IMR-90 (cell line): ENCODE measurements around the gene CLDN10. TPM values are rescaled to one million over a fixed set of nuclear protein-coding genes. Genes with fewer than 3 reads are reported as not detected.

ENCODE experiments used
- ATAC-seq: fragments of 200-7000 bp; cut with Tn5 transposase; 2 replicates; pipeline ENCODE4 v1.9.1; 2020; ENCODE audit warnings: low read depth, mild to moderate bottlenecking, moderate library complexity
- BruUV-seq: library from RNA; stranded (reverse); fragments of 400-500 nt; replicated peaks from 2 replicates; lab custom pipeline; 2021; lab: Mats Ljungman, UMichigan
- CTCF ChIA-PET: fragments of 300-600 bp; formaldehyde crosslinking; extraction: SDS; loops from one replicate; lab custom pipeline; 2021; ENCODE audit warnings: antibody characterized with exemption; lab: Yijun Ruan, JAX
- POLR2A ChIA-PET: fragments of 300-600 bp; sonication (Branson Sonifier 250); formaldehyde crosslinking; loops from one replicate; lab custom pipeline; 2022; ENCODE audit warnings: antibody characterized with exemption; ENCODE audit not compliant: unreplicated experiment; lab: Charles Lee
- DNase-seq: peaks from one replicate; pipeline ENCODE4 v3.0.0; 2013
- H2AFZ ChIP-seq: replicated peaks from 2 replicates; pipeline ENCODE3; 2013; ENCODE audit warnings: low read length, mild to moderate bottlenecking; ENCODE audit not compliant: poor library complexity
- H2AK5ac ChIP-seq: 2 replicates; pipeline ENCODE4 v1.6.1; 2013; ENCODE audit warnings: low read depth, low read length, inconsistent platforms
- H2AK9ac ChIP-seq: replicated peaks from 2 replicates; pipeline ENCODE3; 2013; ENCODE audit warnings: mild to moderate bottlenecking, low read depth, low read length, moderate library complexity; ENCODE audit not compliant: poor library complexity
- H2BK120ac ChIP-seq: 2 replicates; pipeline ENCODE4 v1.6.1; 2013; ENCODE audit warnings: low read depth, low read length, inconsistent platforms
- H2BK15ac ChIP-seq: 3 replicates; pipeline ENCODE4 v1.6.1; 2013; ENCODE audit warnings: low read depth, low read length, inconsistent platforms
- H2BK20ac ChIP-seq: 2 replicates; pipeline ENCODE4 v1.6.1; 2013; ENCODE audit warnings: low read depth, mild to moderate bottlenecking, inconsistent platforms, low read length, moderate library complexity
- H2BK5ac ChIP-seq: 2 replicates; pipeline ENCODE4 v1.6.1; 2013; ENCODE audit warnings: mild to moderate bottlenecking, low read depth, low read length, inconsistent platforms; ENCODE audit not compliant: poor library complexity, severe bottlenecking
- H3K14ac ChIP-seq: replicated peaks from 2 replicates; pipeline ENCODE4 v1.6.1; 2013; ENCODE audit warnings: low read depth, low read length, inconsistent platforms
- H3K18ac ChIP-seq: 2 replicates; pipeline ENCODE4 v1.6.1; 2013; ENCODE audit warnings: low read depth, low read length, control low read depth
- H3K23ac ChIP-seq: 2 replicates; pipeline ENCODE4 v1.6.1; 2013; ENCODE audit warnings: low read depth, low read length, inconsistent platforms
- H3K27ac ChIP-seq: 2 replicates; pipeline ENCODE4 v1.5.1; 2013; ENCODE audit warnings: mild to moderate bottlenecking, control low read depth, low read length; ENCODE audit not compliant: insufficient read depth
- H3K27me3 ChIP-seq: 2 replicates; pipeline ENCODE4 v1.6.1; 2013; ENCODE audit warnings: low read length; ENCODE audit not compliant: control insufficient read depth, insufficient read depth
- H3K36me3 ChIP-seq: 2 replicates; pipeline ENCODE4 v1.6.1; 2013; ENCODE audit warnings: low read length, mixed read lengths; ENCODE audit not compliant: control insufficient read depth, insufficient read depth
- H3K4ac ChIP-seq: 2 replicates; pipeline ENCODE4 v1.6.1; 2013; ENCODE audit warnings: low read depth, low read length, inconsistent platforms
- H3K4me1 ChIP-seq: 2 replicates; pipeline ENCODE4 v1.6.1; 2013; ENCODE audit warnings: low read length, mixed read lengths; ENCODE audit not compliant: control insufficient read depth, insufficient read depth
- H3K4me2 ChIP-seq: 2 replicates; pipeline ENCODE4 v1.6.1; 2013; ENCODE audit warnings: low read depth, mild to moderate bottlenecking, control low read depth, low read length, moderate library complexity
- H3K4me3 ChIP-seq: 2 replicates; pipeline ENCODE4 v1.5.1; 2013; ENCODE audit warnings: low read depth, mild to moderate bottlenecking, control low read depth, low read length, moderate library complexity; ENCODE audit not compliant: insufficient read depth
- H3K56ac ChIP-seq: 2 replicates; pipeline ENCODE4 v1.6.1; 2013; ENCODE audit warnings: low read length, inconsistent platforms; ENCODE audit not compliant: insufficient read depth; ENCODE audit errors: extremely low read depth
- H3K79me1 ChIP-seq, 2 experiments: 2 replicates each; pipeline ENCODE4 v1.6.1; 2013; ENCODE audit warnings: low read length in 2 of 2, inconsistent platforms in 1 of 2, low read depth in 1 of 2
- H3K9ac ChIP-seq: 2 replicates; pipeline ENCODE4 v1.6.1; 2013; ENCODE audit warnings: low read depth, low read length, control low read depth
- H3K9me1 ChIP-seq: 2 replicates; pipeline ENCODE4 v1.6.1; 2013; ENCODE audit warnings: low read length, inconsistent platforms; ENCODE audit not compliant: insufficient read depth
- H3K9me3 ChIP-seq: 2 replicates; pipeline ENCODE4 v1.6.1; 2013; ENCODE audit warnings: low read length; ENCODE audit not compliant: control insufficient read depth, insufficient read depth
- H4K20me1 ChIP-seq: 2 replicates; pipeline ENCODE4 v1.6.1; 2013; ENCODE audit warnings: low read length, inconsistent platforms; ENCODE audit not compliant: insufficient read depth
- H4K5ac ChIP-seq: 2 replicates; pipeline ENCODE4 v1.6.1; 2013; ENCODE audit warnings: mild to moderate bottlenecking, low read depth, low read length, control low read depth
- H4K8ac ChIP-seq, 2 experiments: 2 replicates each; pipeline ENCODE4 v1.6.1; 2013; ENCODE audit warnings: low read depth in 2 of 2, low read length in 2 of 2, control low read depth in 1 of 2, inconsistent platforms in 1 of 2
- H4K91ac ChIP-seq: 2 replicates; pipeline ENCODE4 v1.6.1; 2013; ENCODE audit warnings: low read depth, low read length, inconsistent platforms; ENCODE audit not compliant: insufficient read depth
- BHLHE40 ChIP-seq: fragments of 150-350 bp; IDR thresholded peaks from 2 replicates; pipeline ENCODE4 v1.6.1; 2016; ENCODE audit warnings: mild to moderate bottlenecking, low read depth, low read length
- CEBPB ChIP-seq: IDR thresholded peaks from 2 replicates; pipeline ENCODE4 v1.6.1; 2012; ENCODE audit warnings: low read depth, low read length, improper control_type of control experiment
- CTCF ChIP-seq: conservative IDR thresholded peaks from 2 replicates; pipeline ENCODE4 v1.5.1; 2012; ENCODE audit warnings: mild to moderate bottlenecking, low read depth, low read length, improper control_type of control experiment
- ELK1 ChIP-seq: fragments of 150-350 bp; IDR thresholded peaks from 2 replicates; pipeline ENCODE4 v1.6.1; 2016; ENCODE audit warnings: low read depth, mild to moderate bottlenecking, low read length, moderate library complexity, borderline replicate concordance
- FOS ChIP-seq: fragments of 150-350 bp; IDR thresholded peaks from 2 replicates; pipeline ENCODE4 v1.6.1; 2016; ENCODE audit warnings: low read depth, low read length
- MAFK ChIP-seq: IDR thresholded peaks from 2 replicates; pipeline ENCODE4 v1.6.1; 2012; ENCODE audit warnings: low read depth, low read length, improper control_type of control experiment
- MAZ ChIP-seq: IDR thresholded peaks from 2 replicates; pipeline ENCODE4 v1.6.1; 2012; ENCODE audit warnings: low read depth, mild to moderate bottlenecking, low read length, improper control_type of control experiment, moderate library complexity, borderline replicate concordance
- MXI1 ChIP-seq: IDR thresholded peaks from 2 replicates; pipeline ENCODE4 v1.6.1; 2012; ENCODE audit warnings: low read depth, mild to moderate bottlenecking, low read length, moderate library complexity, borderline replicate concordance
- NFE2L2 ChIP-seq: fragments of 150-350 bp; IDR thresholded peaks from 2 replicates; pipeline ENCODE4 v1.6.1; 2016; ENCODE audit warnings: low read depth, mild to moderate bottlenecking, low read length
- POLR2A ChIP-seq: IDR thresholded peaks from 2 replicates; pipeline ENCODE4 v1.6.1; 2012; ENCODE audit warnings: mild to moderate bottlenecking, low read depth, low read length
- RAD21 ChIP-seq: IDR thresholded peaks from 2 replicates; pipeline ENCODE4 v1.6.1; 2012; ENCODE audit warnings: low read length, improper control_type of control experiment
- RFX5 ChIP-seq: IDR thresholded peaks from 2 replicates; pipeline ENCODE4 v1.8.0; 2012; ENCODE audit warnings: low read depth, mild to moderate bottlenecking, low read length, moderate library complexity
- SMC3 ChIP-seq: fragments of 150-350 bp; IDR thresholded peaks from 2 replicates; pipeline ENCODE4 v1.6.1; 2016; ENCODE audit warnings: low read depth, mild to moderate bottlenecking, antibody characterized with exemption, low read length, moderate library complexity
- WGBS, 2 experiments: methylation state at CpG; one replicate each; pipeline versions ENCODE4 v1.1.5 to v1.1.7; 2013; ENCODE audit warnings: missing lambda C conversion rate in 2 of 2; ENCODE audit not compliant: insufficient read length in 1 of 2; ENCODE audit errors: extremely low coverage in 2 of 2; 5-methylcytosine and 5-hydroxymethylcytosine counted together
- dilution Hi-C: fragments of 300-500 bp; cut with HindIII; formaldehyde crosslinking; loops from one replicate; pipeline ENCODE4 v1.14.3; 2018; ENCODE audit warnings: low sequenced_read_pairs; ENCODE audit not compliant: unreplicated experiment
- in situ Hi-C: fragments of 300-500 bp; cut with MboI; formaldehyde crosslinking; loops from 3 replicates; pipeline ENCODE4 v1.14.3; 2019; ENCODE audit warnings: low sequenced_read_pairs, inconsistent platforms, mixed read lengths
- intact Hi-C: fragments of 100-400 bp; cut with micrococcal nuclease; formaldehyde crosslinking; loops from 2 replicates; pipeline ENCODE4 v1.10.0; 2022
- polyA plus RNA-seq, 3 experiments: library from polyadenylated mRNA; depleted of rRNA; stranded (reverse); fragments of >200 nt; gene quantifications; 2 replicates each; pipeline ENCODE4 v1.2.3, GENCODE V29; 2012; ENCODE audit warnings: low replicate concordance in 1 of 3
- total RNA-seq: library from RNA; depleted of rRNA; stranded (reverse); fragments of >200 nt; gene quantifications from 2 replicates; pipeline ENCODE4 v1.2.3, GENCODE V29; 2012
- TF ChIP-seq, protein P1 (sequence below): fragments of 150-350 bp; IDR thresholded peaks from 2 replicates; pipeline ENCODE4 v1.6.1; 2017; ENCODE audit warnings: mild to moderate bottlenecking, antibody characterized with exemption, low read length, low read depth

The CLDN10 gene
- total and polyA plus RNA-seq, 2 of the 4 experiments (the other 2 are of a cell fraction): not detected

GRCh38 chr13:95601216-95601615, 48.7 kb downstream of the CLDN10 start:
- no peak overlapping the region for H2BK20ac ChIP-seq
- no TSS peak for BruUV-seq
- peaks cover 15% of the 10 kb centered on the region for H3K9me1 ChIP-seq
- no peaks in the 10 kb centered on the region for H3K27me3 ChIP-seq
- H2AK9ac ChIP-seq: no peak overlapping the region
- no peaks in the 10 kb centered on the region for H3K9me3 ChIP-seq
- H3K4ac ChIP-seq: no peak overlapping the region
- H4K91ac ChIP-seq: no peak overlapping the region
- H3K14ac ChIP-seq: no peak overlapping the region
- H3K56ac ChIP-seq: no peak overlapping the region
- peaks cover 2% of the 10 kb centered on the region; the same call in 1 of the 2 replicates for H3K4me1 ChIP-seq
- peaks cover 3% of the 10 kb centered on the region; the same call in 1 of the 2 replicates for H4K20me1 ChIP-seq
- H2BK15ac ChIP-seq: no peak overlapping the region
- DNase-seq (no peak), ATAC-seq (no peak)
- in situ Hi-C loops: no loop called here
- no peak overlapping the region for H2BK120ac ChIP-seq
- no peak overlapping the region for H3K18ac ChIP-seq
- no peak overlapping the region for H3K23ac ChIP-seq
- CTCF ChIA-PET: interaction anchor here (1.1 kb wide), 1 partner anchor 9 kb away, joined by 4 read pairs; no protein-coding TSS in a partner anchor
- peaks cover 36% of the 10 kb centered on the region for H3K36me3 ChIP-seq
- POLR2A ChIA-PET: no interaction called here
- no peaks in the 10 kb centered on the region for H3K79me1 ChIP-seq
- no peak overlapping the region for H3K27ac ChIP-seq
- intact Hi-C loops: no loop called here
- H4K8ac ChIP-seq: no peak overlapping the region
- TF ChIP-seq CTCF (no peak), POLR2A (no peak), RAD21 (no peak), BHLHE40 (no peak), NFE2L2 (no peak), CEBPB (no peak), MAZ (no peak), MXI1 (no peak), MAFK (no peak), ELK1 (no peak), FOS (no peak), RFX5 (no peak), SMC3 (no peak)
- TF ChIP-seq, protein P1, sequence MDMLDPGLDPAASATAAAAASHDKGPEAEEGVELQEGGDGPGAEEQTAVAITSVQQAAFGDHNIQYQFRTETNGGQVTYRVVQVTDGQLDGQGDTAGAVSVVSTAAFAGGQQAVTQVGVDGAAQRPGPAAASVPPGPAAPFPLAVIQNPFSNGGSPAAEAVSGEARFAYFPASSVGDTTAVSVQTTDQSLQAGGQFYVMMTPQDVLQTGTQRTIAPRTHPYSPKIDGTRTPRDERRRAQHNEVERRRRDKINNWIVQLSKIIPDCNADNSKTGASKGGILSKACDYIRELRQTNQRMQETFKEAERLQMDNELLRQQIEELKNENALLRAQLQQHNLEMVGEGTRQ: no peak
- H3K9ac ChIP-seq: no peak overlapping the region
- no peak overlapping the region for H2AK5ac ChIP-seq
- no peak overlapping the region for H2AFZ ChIP-seq
- H3K4me3 ChIP-seq: no peak overlapping the region
- H3K4me2 ChIP-seq: no peak overlapping the region
- no CpG with 5 or more reads among the region's 2 CpGs for WGBS, 2 experiments
- no peak overlapping the region for H2BK5ac ChIP-seq
- dilution Hi-C loops: no loop called here
- H4K5ac ChIP-seq: no peak overlapping the region
